NCI-H2171 (cell line): Measurements from ENCODE around the gene CUTA.

Experiments used
- DNase-seq: peaks from one replicate; lab custom pipeline; 2025; lab: John Stamatoyannopoulos, UW

Gene CUTA

GRCh38 chr6:33438978-33439594 is 21.2 kb upstream of the CUTA start:
- DNase-seq, result no peak

GRCh38 chr6:33437666-33438065 is 19.8 kb upstream of the CUTA start:
- no peak for DNase-seq

- no peak for DNase-seq
Observed at GRCh38 chr6:33434961-33435360, 17.1 kb upstream of the CUTA start.

- no peak for DNase-seq
Observed at GRCh38 chr6:33433544-33434191, 15.8 kb upstream of the CUTA start.

- no peak for DNase-seq
Observed at GRCh38 chr6:33433001-33433543, 15.2 kb upstream of the CUTA start.

- DNase-seq, result no peak
Observed at GRCh38 chr6:33432546-33432945, 14.6 kb upstream of the CUTA start.

GRCh38 chr6:33431880-33432541 is 14.1 kb upstream of the CUTA start:
- DNase-seq, result no peak

GRCh38 chr6:33430991-33431879 is 13.3 kb upstream of the CUTA start:
- peak; percentile 59 for DNase-seq

GRCh38 chr6:33430334-33430733 is 12.4 kb upstream of the CUTA start:
- DNase-seq, result no peak

GRCh38 chr6:33429750-33430052 is 11.8 kb upstream of the CUTA start:
- no peak for DNase-seq

GRCh38 chr6:33428966-33429749 is 11.3 kb upstream of the CUTA start:
- DNase-seq, result no peak

GRCh38 chr6:33428224-33428965 is 10.5 kb upstream of the CUTA start:
- no peak for DNase-seq

- DNase-seq, result no peak
Observed at GRCh38 chr6:33427585-33428223, 9.8 kb upstream of the CUTA start.

GRCh38 chr6:33426590-33427511 is 8.9 kb upstream of the CUTA start:
- DNase-seq, result no peak

GRCh38 chr6:33425668-33426577 is 8.0 kb upstream of the CUTA start:
- peak; percentile 62 for DNase-seq

- DNase-seq, result no peak
Observed at GRCh38 chr6:33424855-33425667, 7.2 kb upstream of the CUTA start.

GRCh38 chr6:33423777-33424176 is 5.9 kb upstream of the CUTA start:
- no peak for DNase-seq

- DNase-seq, result no peak
Observed at GRCh38 chr6:33421344-33421643, 3.4 kb upstream of the CUTA start.
